Keratinocyte (primary cell): ENCODE results near the gene STX19. TPM values are rescaled to one million over a fixed set of nuclear protein-coding genes. Genes with fewer than 3 reads are reported as not detected.

Experiments used
- DNase-seq: peaks from one replicate; pipeline ENCODE4 v3.0.0-alpha.2; 2011; ENCODE audit warnings: low read depth, missing footprints, low spot score
- FAIRE-seq: peaks from 2 replicates; lab custom pipeline; 2011; peaks lifted over from hg19 to GRCh38; lab: Jason Lieb, UNC
- H2AFZ ChIP-seq: 2 replicates; pipeline ENCODE4 v1.6.0; 2012; ENCODE audit warnings: low read length, control low read depth, inconsistent platforms; ENCODE audit not compliant: control insufficient read depth
- H3K27ac ChIP-seq: 2 replicates; pipeline ENCODE4 v1.5.1; 2011; ENCODE audit warnings: low read length; ENCODE audit not compliant: control insufficient read depth, insufficient read depth
- H3K27me3 ChIP-seq: 3 replicates; pipeline ENCODE4 v1.6.0; 2011; ENCODE audit warnings: low read length; ENCODE audit not compliant: control insufficient read depth, insufficient read depth; ENCODE audit errors: extremely low read depth
- H3K36me3 ChIP-seq, 2 experiments: 2 replicates in 1 of 2; 3 replicates in 1 of 2; pipeline ENCODE4 v1.5.1; 2011; ENCODE audit warnings: low read length in 2 of 2, mild to moderate bottlenecking in 1 of 2; ENCODE audit not compliant: control insufficient read depth in 2 of 2, insufficient read depth in 2 of 2; ENCODE audit errors: extremely low read depth in 1 of 2
- H3K4me1 ChIP-seq: 3 replicates; pipeline ENCODE4 v1.5.1; 2011; ENCODE audit warnings: low read length; ENCODE audit not compliant: control insufficient read depth, insufficient read depth; ENCODE audit errors: extremely low read depth
- H3K4me2 ChIP-seq: 3 replicates; pipeline ENCODE4 v1.6.0; 2011; ENCODE audit warnings: low read depth, low read length; ENCODE audit not compliant: control insufficient read depth, insufficient read depth; ENCODE audit errors: extremely low read depth
- H3K4me3 ChIP-seq, 3 experiments: fragments of 200-600 bp in 1 of 3; sonication (generic) in 1 of 3; 2 replicates in 2 of 3; 3 replicates in 1 of 3; pipeline ENCODE4 v1.5.1; 2011 to 2016; ENCODE audit warnings: low read length in 3 of 3, mild to moderate bottlenecking in 3 of 3, control low read depth in 2 of 3, inconsistent platforms in 1 of 3, low read depth in 1 of 3, mixed read lengths in 1 of 3, mixed run types in 1 of 3, moderate library complexity in 1 of 3; ENCODE audit not compliant: control insufficient read depth in 2 of 3, insufficient read depth in 2 of 3; ENCODE audit errors: extremely low read depth in 1 of 3
- H3K79me2 ChIP-seq: 2 replicates; pipeline ENCODE4 v1.6.0; 2012; ENCODE audit warnings: low read length; ENCODE audit not compliant: control insufficient read depth, insufficient read depth
- H3K9ac ChIP-seq: 3 replicates; pipeline ENCODE4 v1.6.0; 2011; ENCODE audit warnings: low read length; ENCODE audit not compliant: control insufficient read depth, insufficient read depth; ENCODE audit errors: extremely low read depth
- H3K9me1 ChIP-seq: 3 replicates; pipeline ENCODE4 v1.6.0; 2011; ENCODE audit warnings: low read length; ENCODE audit not compliant: control insufficient read depth, insufficient read depth; ENCODE audit errors: extremely low read depth
- H3K9me3 ChIP-seq: 2 replicates; pipeline ENCODE4 v1.5.1; 2012; ENCODE audit warnings: low read depth, low read length; ENCODE audit not compliant: control insufficient read depth
- H4K20me1 ChIP-seq: 3 replicates; pipeline ENCODE4 v1.6.0; 2011; ENCODE audit warnings: low read length; ENCODE audit not compliant: control insufficient read depth, insufficient read depth; ENCODE audit errors: extremely low read depth
- CTCF ChIP-seq, 3 experiments: IDR thresholded peaks in 1 of 3; conservative IDR thresholded peaks in 1 of 3; optimal IDR thresholded peaks in 1 of 3; 2 replicates in 2 of 3; 3 replicates in 1 of 3; pipeline versions ENCODE3 to v1.5.1; 2011; ENCODE audit warnings: low read length in 3 of 3, mild to moderate bottlenecking in 3 of 3, moderate library complexity in 2 of 3, control low read depth in 1 of 3, inconsistent platforms in 1 of 3; ENCODE audit not compliant: insufficient read depth in 2 of 3; ENCODE audit errors: extremely low read depth in 1 of 3
- EZH2 ChIP-seq: IDR thresholded peaks from one replicate; pipeline ENCODE4 v1.6.1; 2012; ENCODE audit warnings: inconsistent platforms, mild to moderate bottlenecking, low read length, moderate library complexity
- dilution Hi-C: fragments of 300-500 bp; cut with MboI; formaldehyde crosslinking; loops from one replicate; pipeline ENCODE4 v1.7.0; 2020; ENCODE audit warnings: low sequenced_read_pairs; ENCODE audit not compliant: extremely low pct_ligation_motif_present
- polyA plus RNA-seq, 5 experiments: library from polyadenylated mRNA; depleted of rRNA in 3 of 5; stranded (reverse) in 3 of 5; stranded (forward) in 1 of 5; unstranded in 1 of 5; fragments of >200 nt; gene quantifications; 1 replicate in 1 of 5; 2 replicates in 3 of 5; 3 replicates in 1 of 5; pipeline versions ENCODE4 v1.2.1 to v1.2.3, GENCODE V29; 2011 to 2012; ENCODE audit warnings: missing spikeins in 2 of 5, low read depth in 1 of 5, low replicate concordance in 1 of 5

The STX19 gene
- polyA plus RNA-seq, 1 donor (not counting 4 experiments of a cell fraction or from before 2014, with no cell fraction given), result 0.30 TPM

- no peaks in the 10 kb centered on the region for H3K4me1 ChIP-seq
- no peak overlapping the region for H3K9ac ChIP-seq
- no peaks in the 10 kb centered on the region for H3K9me3 ChIP-seq
- no peaks in the 10 kb centered on the region for H3K27me3 ChIP-seq
- no peaks in the 10 kb centered on the region for H3K36me3 ChIP-seq
- dilution Hi-C loops, result no loop called here
- H2AFZ ChIP-seq, result no peak overlapping the region
- no peak overlapping the region for H3K27ac ChIP-seq
- H3K4me2 ChIP-seq, result no peak overlapping the region
- no peaks in the 10 kb centered on the region for H4K20me1 ChIP-seq
- DNase-seq (no peak), FAIRE-seq (no peak)
- no peaks in the 10 kb centered on the region for H3K79me2 ChIP-seq
- no peaks in the 10 kb centered on the region for H3K9me1 ChIP-seq
- no peak overlapping the region for H3K4me3 ChIP-seq
- no peak for TF ChIP-seq CTCF (optimal IDR thresholded peaks at IDR 0.05 in 1 of 3, IDR thresholded peaks at IDR 0.05 in 1 of 3, conservative IDR thresholded peaks at IDR 0.05 in 1 of 3; ENCODE audit: extremely low read depth in 1 of 3, insufficient read depth in 2 of 3, low read length in 3 of 3)
- no peak for TF ChIP-seq EZH2
Observed at GRCh38 chr3:94020293-94020692, 8.1 kb downstream of the STX19 start.

GRCh38 chr3:94019659-94020058 is 8.7 kb downstream of the STX19 start:
- FAIRE-seq (no peak), DNase-seq (no peak)
- Histone ChIP-seq H4K20me1 (no peaks in the 10 kb centered on the region), H3K27me3 (no peaks in the 10 kb centered on the region), H3K4me2 (no peak overlapping the region), H3K4me1 (no peaks in the 10 kb centered on the region), H3K79me2 (no peaks in the 10 kb centered on the region), H3K4me3 (no peak overlapping the region), H3K36me3 (no peaks in the 10 kb centered on the region), H3K27ac (no peak overlapping the region), H3K9ac (no peak overlapping the region), H3K9me3 (no peaks in the 10 kb centered on the region), H3K9me1 (no peaks in the 10 kb centered on the region), H2AFZ (no peak overlapping the region)
- TF ChIP-seq CTCF (optimal IDR thresholded peaks at IDR 0.05 in 1 of 3, IDR thresholded peaks at IDR 0.05 in 1 of 3, conservative IDR thresholded peaks at IDR 0.05 in 1 of 3; ENCODE audit: extremely low read depth in 1 of 3, insufficient read depth in 2 of 3, low read length in 3 of 3) (no peak), EZH2 (no peak)
- dilution Hi-C loops, result no loop called here
